Dedifferentiated amniotic fluid mesenchymal stem cell (primary cell): Measurements from ENCODE around the gene TARS1.
"Not testable (repeated sequence)": the region's sequence is repeated elsewhere in the genome, so short reads cannot be mapped to it uniquely, and the experiment has no call there.

Experiments
- DNase-seq: peaks from one replicate; pipeline ENCODE4 v3.0.0-alpha.2; 2016; ENCODE audit errors: extremely low spot score

The TARS1 gene

DNA sequence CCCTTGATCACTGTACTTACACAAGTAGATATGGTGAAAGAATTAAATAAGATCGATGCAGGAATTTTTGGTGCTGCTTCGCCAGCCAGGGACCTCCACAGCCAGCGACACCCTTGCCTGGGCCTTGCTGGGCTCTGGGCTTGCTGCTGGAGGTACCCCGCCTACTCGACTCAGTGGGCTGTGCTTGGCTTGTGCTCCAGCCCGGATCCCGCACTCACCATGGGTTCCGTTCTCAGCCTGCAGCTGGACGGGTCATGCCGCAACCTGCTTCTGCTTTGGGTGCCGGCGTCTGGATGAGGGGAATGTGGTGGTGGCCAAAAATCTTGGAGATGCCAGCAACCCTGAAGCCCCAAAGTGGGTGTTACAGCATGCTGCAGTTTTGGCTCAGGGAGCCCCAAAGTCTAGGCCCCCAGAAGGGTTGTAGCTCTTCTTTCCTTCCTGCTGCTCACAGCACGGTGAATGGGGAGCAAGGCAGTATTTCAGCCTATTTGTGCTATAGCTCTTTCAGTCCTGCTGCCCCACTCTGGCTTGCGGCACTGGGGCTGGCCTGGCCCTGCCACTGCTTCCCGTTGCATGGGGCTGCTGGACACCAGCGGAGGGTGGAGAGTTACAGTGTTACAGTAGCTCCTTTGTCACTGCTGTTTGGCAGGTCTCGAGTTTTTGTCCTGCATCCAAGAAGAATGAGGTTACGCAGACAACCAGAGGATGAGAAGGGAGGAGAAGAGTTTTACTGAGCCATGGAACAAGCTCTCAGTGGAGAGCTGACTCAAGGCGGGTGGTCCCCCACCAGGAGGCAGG is 48.0 kb downstream of the TARS1 start:
- DNase-seq, result no peak

DNA sequence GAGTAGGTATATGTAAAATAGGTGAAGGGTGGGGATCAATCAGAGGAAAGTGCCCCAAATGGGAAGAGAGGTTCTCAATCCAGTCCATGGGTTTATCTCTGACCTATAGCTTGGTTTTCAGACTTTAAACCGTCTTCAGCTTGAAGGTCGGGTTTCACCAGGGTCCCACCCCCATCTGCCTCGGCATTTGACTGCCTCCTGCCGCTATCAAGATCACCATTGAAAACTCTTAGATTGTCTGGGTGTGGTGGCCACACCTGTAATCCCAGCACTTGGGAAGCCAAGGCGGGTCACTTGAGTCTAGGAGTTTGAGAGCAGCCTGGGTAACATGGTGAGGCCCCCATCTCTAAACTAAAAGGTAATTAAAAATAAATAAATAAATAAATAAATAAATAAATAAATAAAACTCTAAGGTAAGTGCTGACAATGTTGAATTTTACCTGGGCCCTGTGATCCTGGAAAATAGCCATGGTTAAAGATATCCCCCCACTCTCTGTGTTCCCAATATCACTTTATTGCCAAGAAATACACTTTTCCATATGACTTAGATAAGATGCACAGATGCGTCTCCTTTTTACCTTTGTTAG is 48.8 kb downstream of the TARS1 start:
- DNase-seq, result no peak

DNA sequence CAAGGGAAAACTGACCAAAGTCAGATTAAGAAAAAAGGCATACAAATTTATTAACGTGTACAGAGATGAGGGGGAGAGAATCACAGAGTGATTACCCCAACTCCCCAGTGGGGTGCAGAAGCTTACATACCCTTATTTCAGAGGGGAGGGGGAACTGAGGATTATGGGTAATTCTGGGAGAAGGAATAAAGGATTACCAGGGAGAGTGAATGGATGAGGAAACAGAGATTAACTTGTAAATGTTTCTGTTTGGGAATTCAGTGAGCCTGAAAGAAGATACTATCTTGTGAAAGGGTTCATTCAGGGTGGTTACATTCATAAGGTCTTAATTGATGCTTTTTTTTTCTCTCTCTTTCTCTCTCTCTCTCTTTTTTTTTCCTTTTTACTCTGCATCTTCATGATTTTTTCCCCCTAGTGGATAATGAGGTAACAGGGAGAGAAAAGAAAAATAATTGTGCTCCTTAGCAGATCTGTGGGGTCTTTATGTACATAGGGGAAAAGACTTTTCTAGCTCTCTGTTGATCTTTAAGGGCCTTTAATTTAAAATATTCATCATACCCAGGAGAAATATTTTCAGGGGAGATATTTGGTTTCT is 49.4 kb downstream of the TARS1 start:
- DNase-seq, result no peak

DNA sequence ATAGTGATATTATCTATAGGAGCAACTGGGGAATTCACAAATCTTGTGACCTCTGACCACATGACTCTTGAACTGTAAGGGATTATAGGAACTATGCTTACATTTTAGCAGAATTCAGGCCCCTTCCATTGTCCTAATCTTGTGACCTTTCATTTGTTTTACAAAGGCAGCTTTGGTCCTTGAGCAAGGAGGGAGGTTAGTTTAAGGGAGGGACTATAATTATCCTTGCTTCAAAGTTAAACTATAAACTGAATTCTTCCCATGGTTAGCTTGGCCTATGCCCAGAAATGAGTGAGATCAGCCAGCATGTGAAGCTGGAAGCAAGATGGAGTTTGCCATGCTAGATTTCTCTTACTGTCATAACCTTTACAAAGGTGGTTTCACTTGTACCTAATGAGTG is 51.2 kb downstream of the TARS1 start:
- DNase-seq, result no peak

DNA sequence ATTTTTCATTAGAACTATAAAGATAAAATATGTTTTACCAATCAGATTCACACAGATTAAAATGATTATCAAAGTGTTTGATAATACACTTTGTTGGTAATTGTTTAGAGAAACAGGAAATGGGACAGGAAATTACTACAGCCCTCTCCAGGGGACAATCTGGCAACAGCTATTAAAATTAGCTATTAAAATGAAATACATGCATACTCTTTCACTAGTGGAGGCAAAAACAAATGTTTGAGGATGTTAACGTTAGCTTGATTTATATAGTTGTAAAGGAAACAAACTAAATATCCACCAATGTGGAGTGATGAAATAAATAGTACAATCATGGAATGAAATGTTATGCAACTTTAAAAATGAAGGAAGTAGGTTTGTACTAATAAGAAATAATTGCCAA is 53.7 kb downstream of the TARS1 start:
- no peak for DNase-seq

DNA sequence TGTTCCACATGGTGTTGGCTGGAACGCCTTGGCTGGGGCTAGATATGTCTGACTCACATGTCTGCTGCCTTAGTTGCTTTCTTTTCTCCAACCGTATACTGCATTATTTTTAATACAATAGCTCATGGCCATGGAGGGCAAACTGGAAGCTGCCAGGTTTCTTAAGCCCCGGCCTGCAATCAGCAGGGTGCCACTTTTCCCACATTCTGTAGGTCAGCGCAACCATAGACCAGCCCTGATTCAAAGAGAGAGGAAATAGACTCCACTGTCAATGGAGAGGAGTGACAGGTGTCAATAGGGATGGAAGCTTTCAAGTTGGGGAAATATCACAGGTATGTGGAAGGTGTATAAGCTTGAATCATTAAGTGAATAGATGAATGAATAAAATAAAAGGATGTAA is 60.5 kb downstream of the TARS1 start:
- DNase-seq, result no peak

DNA sequence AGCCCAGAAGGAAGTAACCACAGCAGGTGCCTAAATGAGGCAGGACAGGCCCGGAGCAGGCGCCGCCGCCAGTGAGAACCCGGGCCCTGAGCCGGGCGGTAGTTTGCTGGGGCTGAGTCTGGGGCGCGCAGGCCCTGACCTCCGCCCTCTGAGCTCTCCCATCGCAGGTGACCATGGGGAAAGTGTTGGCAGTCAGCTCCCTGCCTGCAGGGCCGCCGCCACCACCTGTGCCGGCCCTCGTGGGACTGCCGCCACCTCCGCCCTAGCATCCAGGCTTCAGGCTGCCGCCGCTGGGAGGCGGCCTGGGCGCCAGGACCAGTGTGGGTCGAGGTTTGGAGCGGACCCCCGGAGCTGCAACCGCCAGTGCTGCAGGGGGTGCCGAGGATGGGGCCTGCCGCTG is 61.1 kb downstream of the TARS1 start:
- no peak for DNase-seq

DNA sequence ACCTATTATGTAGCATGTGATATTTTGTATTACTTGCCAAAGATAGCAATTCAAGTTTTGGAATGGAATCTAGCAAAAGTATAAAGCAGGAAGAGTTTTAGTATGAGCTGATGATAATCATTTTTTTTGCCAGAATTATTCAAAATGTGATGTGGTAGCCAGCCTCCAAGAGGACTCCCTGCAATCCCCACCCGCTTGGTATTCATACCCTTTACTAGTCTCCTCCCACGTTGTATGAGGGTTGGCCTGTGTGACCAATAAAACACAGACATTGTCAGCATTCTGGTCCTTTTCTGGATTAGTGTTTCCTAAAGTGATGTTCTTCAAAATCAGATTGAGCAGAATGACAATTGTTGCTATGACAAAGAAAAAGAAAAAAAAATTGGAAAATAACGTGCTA is 63.8 kb downstream of the TARS1 start:
- no peak for DNase-seq

DNA sequence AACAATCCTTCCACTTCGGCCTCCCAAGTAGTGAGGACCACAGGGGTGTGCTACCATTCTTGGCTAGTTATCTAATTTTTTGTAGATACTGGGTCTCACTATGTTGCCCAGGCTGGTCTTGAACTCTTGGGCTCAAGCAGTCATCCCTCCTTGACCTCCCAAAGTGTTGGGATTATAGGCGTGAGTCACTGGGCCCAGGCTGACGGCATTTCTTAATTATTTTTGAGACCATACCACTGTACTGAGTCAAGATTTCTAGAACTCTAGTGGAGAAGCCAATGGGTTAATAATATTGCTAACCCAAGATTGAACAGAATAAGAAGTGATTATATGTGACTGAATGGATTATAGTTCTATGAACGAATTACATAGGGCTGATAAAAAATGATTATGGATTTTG is 66.7 kb downstream of the TARS1 start:
- no peak for DNase-seq

DNA sequence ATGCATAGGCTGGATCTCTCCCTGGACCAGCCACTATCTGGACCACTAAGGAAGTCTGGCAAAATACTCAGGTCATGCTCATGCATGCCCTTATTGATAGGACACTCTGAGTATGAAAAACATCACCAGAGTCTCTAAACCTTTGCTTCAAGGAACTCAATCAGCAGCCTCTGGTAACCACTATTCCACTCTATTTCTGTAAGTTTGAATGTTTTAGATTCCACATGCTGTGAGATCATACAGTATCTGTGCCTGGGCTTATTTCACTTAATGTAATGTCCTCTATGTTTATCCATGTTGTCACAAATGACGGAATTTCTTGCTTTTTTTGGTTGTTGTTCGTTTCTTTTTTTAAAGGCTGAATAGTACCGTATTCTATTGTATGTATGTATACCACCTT is 68.3 kb downstream of the TARS1 start:
- DNase-seq, result peak; percentile 34

DNA sequence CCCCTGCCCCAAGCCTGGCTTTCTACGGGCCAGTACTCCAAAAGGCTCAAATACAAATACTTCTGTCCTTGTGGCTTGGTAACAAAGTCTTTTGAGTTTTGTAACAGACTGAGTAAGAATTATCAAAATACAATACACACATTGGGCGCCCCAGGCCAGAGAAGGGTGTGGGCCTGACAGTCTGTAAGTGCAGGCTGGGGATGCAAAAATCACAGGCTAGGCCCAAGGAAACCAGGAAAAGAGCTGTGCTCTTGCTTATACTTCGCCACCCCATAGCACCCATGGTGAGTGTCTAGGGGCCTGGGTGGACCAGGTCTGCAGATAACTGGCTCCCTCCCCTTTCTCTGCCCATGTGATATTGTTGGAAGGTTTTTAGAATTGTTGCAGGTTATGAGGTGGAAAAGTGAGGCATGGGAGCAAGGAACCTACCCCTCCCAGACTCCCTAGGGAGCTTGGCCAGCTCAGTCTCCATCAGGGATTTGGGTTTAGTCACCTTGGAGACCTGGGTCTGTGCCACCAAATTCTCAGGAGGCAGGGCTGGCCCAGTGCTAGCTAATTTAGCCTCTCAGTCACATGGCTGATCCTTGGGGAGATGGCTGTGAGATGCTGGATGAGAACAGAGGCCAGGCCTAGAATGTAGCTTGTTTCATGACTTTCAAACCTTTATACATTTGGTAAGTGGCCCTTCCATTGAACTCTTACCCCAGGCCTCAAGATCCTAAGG is 72.9 kb downstream of the TARS1 start:
- DNase-seq, result no peak

DNA sequence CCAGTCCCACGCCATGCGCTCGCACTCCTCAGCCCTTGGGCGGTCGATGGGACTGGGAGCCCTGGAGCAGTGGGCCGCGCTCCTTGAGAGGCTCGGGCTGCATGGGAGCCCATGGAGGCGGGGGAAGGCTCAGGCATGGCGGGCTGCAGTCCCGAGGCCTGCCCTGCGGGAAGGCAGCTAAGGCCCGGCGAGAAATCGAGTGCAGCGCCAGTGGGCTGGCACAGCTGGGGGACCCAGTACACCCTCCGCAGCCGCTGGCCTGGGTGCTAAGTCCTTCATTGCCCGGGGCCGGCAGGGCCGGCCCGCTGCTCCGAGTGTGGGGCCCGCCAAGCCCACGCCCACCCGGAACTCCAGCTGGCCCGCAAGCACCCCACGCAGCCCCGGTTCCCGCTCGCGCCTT is 74.6 kb downstream of the TARS1 start:
- not testable (repeated sequence) for DNase-seq

DNA sequence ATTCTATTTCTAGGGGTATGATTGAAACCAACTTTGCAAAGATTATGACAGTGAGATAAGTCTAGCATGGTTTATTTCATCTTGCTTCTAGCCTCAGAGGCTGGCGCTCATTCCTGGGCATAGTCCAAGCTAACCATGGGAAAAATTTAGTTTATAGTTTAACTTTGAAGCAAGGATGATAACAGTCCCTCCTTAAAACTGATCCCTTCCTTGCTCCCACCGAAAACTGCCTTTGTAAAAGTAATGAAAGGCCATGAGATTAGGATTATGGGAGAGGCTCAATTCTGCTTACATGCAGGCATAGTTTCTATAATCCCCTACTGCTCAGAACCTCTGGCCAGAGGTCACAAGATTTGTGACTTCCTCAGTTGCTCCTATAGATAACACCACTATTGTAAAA is 75.7 kb downstream of the TARS1 start:
- no peak for DNase-seq
